SK-N-SH (cell line): ENCODE results near the gene EGFL8. TPM values are rescaled to one million over a fixed set of nuclear protein-coding genes. Genes with fewer than 3 reads are reported as not detected.

Experiments used
- CTCF ChIA-PET: fragments of 300-600, 350-600 bp; formaldehyde crosslinking; extraction: SDS; loops from one replicate; lab custom pipeline; 2021; lab: Yijun Ruan, JAX
- POLR2A ChIA-PET: fragments of 350-600 bp; sonication (Branson Sonifier 250); formaldehyde crosslinking; extraction: SDS; loops from one replicate; lab custom pipeline; 2020; ENCODE audit warnings: antibody characterized with exemption, inconsistent platforms; lab: Yijun Ruan, JAX
- DNase-seq: peaks from one replicate; pipeline ENCODE4 v3.0.0; 2012
- H2AFZ ChIP-seq: fragments of 200-600 bp; sonication (generic); 2 replicates; pipeline ENCODE4 v1.8.1; 2016; ENCODE audit warnings: antibody characterized with exemption, mild to moderate bottlenecking, low read depth
- H3F3A ChIP-seq: fragments of 200-600 bp; sonication (generic); replicated peaks from 2 replicates; pipeline ENCODE3; 2016; ENCODE audit warnings: antibody characterized with exemption, mild to moderate bottlenecking; ENCODE audit not compliant: insufficient read depth
- H3K27ac ChIP-seq, 2 experiments: fragments of 200-500 bp in 1 of 2; fragments of 200-600 bp in 1 of 2; sonication (Bioruptor generic) in 1 of 2; sonication (generic), shearing (Covaris generic) in 1 of 2; 2 replicates each; pipeline versions ENCODE4 v1.5.1 to v1.6.1; 2014 to 2016; ENCODE audit warnings: low read depth in 2 of 2, inconsistent platforms in 1 of 2, low read length in 1 of 2, mild to moderate bottlenecking in 1 of 2, mixed read lengths in 1 of 2
- H3K27me3 ChIP-seq: fragments of 200-600 bp; sonication (generic), shearing (Covaris generic); 2 replicates; pipeline ENCODE4 v1.6.1; 2016; ENCODE audit warnings: mixed run types; ENCODE audit not compliant: insufficient read depth
- H3K36me3 ChIP-seq, 2 experiments: fragments of 200-500 bp in 1 of 2; fragments of 200-600 bp in 1 of 2; sonication (Bioruptor generic) in 1 of 2; sonication (generic) in 1 of 2; replicated peaks in 1 of 2; 2 replicates each; pipeline versions ENCODE3 to v1.5.1; 2014 to 2016; ENCODE audit warnings: low read length in 1 of 2, mild to moderate bottlenecking in 1 of 2; ENCODE audit not compliant: insufficient read depth in 2 of 2, control insufficient read depth in 1 of 2
- H3K4me1 ChIP-seq, 2 experiments: fragments of 200-500 bp in 1 of 2; fragments of 200-600 bp in 1 of 2; sonication (Bioruptor generic) in 1 of 2; sonication (generic), shearing (Covaris generic) in 1 of 2; 2 replicates each; pipeline versions ENCODE4 v1.5.1 to v1.6.1; 2014 to 2016; ENCODE audit warnings: low read depth in 1 of 2, low read length in 1 of 2, mixed run types in 1 of 2; ENCODE audit not compliant: insufficient read depth in 2 of 2, control insufficient read depth in 1 of 2
- H3K4me2 ChIP-seq: fragments of 200-600 bp; sonication (generic), shearing (Covaris generic); 2 replicates; pipeline ENCODE4 v1.6.1; 2017; ENCODE audit warnings: mixed run types
- H3K4me3 ChIP-seq, 2 experiments: fragments of 200-500 bp in 1 of 2; fragments of 200-600 bp in 1 of 2; sonication (Bioruptor generic) in 1 of 2; sonication (generic), shearing (Covaris generic) in 1 of 2; 2 replicates each; pipeline versions ENCODE4 v1.5.1 to v1.8.1; 2014 to 2016; ENCODE audit warnings: low read depth in 2 of 2, inconsistent platforms in 1 of 2, low read length in 1 of 2, mild to moderate bottlenecking in 1 of 2, mixed read lengths in 1 of 2, moderate library complexity in 1 of 2
- H3K79me2 ChIP-seq: fragments of 200-600 bp; sonication (generic); 2 replicates; pipeline ENCODE4 v1.8.1; 2017; ENCODE audit warnings: mild to moderate bottlenecking; ENCODE audit not compliant: insufficient read depth
- H3K9ac ChIP-seq: fragments of 200-600 bp; sonication (generic); 2 replicates; pipeline ENCODE4 v1.6.1; 2017; ENCODE audit warnings: mixed run types
- H3K9me2 ChIP-seq: fragments of 200-600 bp; sonication (generic); 2 replicates; pipeline ENCODE4 v1.6.1; 2017; ENCODE audit warnings: mixed run types
- H3K9me3 ChIP-seq: fragments of 200-600 bp; sonication (generic); 2 replicates; pipeline ENCODE4 v1.6.1; 2017; ENCODE audit warnings: mixed run types, mild to moderate bottlenecking, moderate library complexity
- H4K20me1 ChIP-seq: fragments of 200-600 bp; sonication (generic); 2 replicates; pipeline ENCODE4 v1.6.1; 2017; ENCODE audit warnings: mild to moderate bottlenecking, mixed run types; ENCODE audit not compliant: insufficient read depth
- CHD2 ChIP-seq: fragments of 150-350 bp; IDR thresholded peaks from 2 replicates; pipeline ENCODE4 v1.6.1; 2018; ENCODE audit warnings: low read length; ENCODE audit not compliant: partially characterized antibody
- EZH2phosphoT487 ChIP-seq: fragments of 200-600 bp; sonication (generic); IDR thresholded peaks from 2 replicates; pipeline ENCODE4 v1.6.1; 2017; ENCODE audit warnings: low read depth, mixed run types, mild to moderate bottlenecking, antibody characterized with exemption, moderate library complexity, borderline replicate concordance
- GABPA ChIP-seq: IDR thresholded peaks from 2 replicates; pipeline ENCODE4 v1.4.0; 2012; ENCODE audit warnings: low read depth, mild to moderate bottlenecking
- IRF3 ChIP-seq: fragments of 150-350 bp; IDR thresholded peaks from 2 replicates; pipeline ENCODE4 v1.6.1; 2016; ENCODE audit warnings: mild to moderate bottlenecking, low read depth, low read length
- JUND ChIP-seq: IDR thresholded peaks from 2 replicates; pipeline ENCODE4 v1.4.0; 2012
- MEF2A ChIP-seq: IDR thresholded peaks from 2 replicates; pipeline ENCODE4 v1.4.0; 2012; ENCODE audit warnings: low read depth, borderline replicate concordance
- MXI1 ChIP-seq: IDR thresholded peaks from 2 replicates; pipeline ENCODE4 v1.6.1; 2012; ENCODE audit warnings: mild to moderate bottlenecking, low read depth, low read length, improper control_type of control experiment
- NRF1 ChIP-seq: IDR thresholded peaks from 2 replicates; pipeline ENCODE4 v1.6.1; 2012; ENCODE audit warnings: low read depth, mild to moderate bottlenecking, low read length
- PBX3 ChIP-seq: IDR thresholded peaks from 2 replicates; pipeline ENCODE4; 2012
- POLR2AphosphoS5 ChIP-seq: IDR thresholded peaks from 2 replicates; pipeline ENCODE4 v1.6.1; 2012; ENCODE audit warnings: low read depth, low read length
- RXRA ChIP-seq: IDR thresholded peaks from 2 replicates; pipeline ENCODE4 v1.4.0; 2012; ENCODE audit warnings: low read depth, mild to moderate bottlenecking, borderline replicate concordance
- SIN3A ChIP-seq: IDR thresholded peaks from 2 replicates; pipeline ENCODE4 v1.6.1; 2012; ENCODE audit warnings: low read depth, mild to moderate bottlenecking, low read length, moderate library complexity, borderline replicate concordance
- TAF1 ChIP-seq: IDR thresholded peaks from 2 replicates; pipeline ENCODE4 v1.6.1; 2012; ENCODE audit warnings: low read depth, mild to moderate bottlenecking, low read length, moderate library complexity, borderline replicate concordance
- TEAD4 ChIP-seq: IDR thresholded peaks from 2 replicates; pipeline ENCODE4 v1.4.0; 2012; ENCODE audit warnings: mild to moderate bottlenecking, borderline replicate concordance; ENCODE audit not compliant: insufficient read depth
- USF1 ChIP-seq: IDR thresholded peaks from 2 replicates; pipeline ENCODE4 v1.4.0; 2012; ENCODE audit warnings: low read depth, borderline replicate concordance
- USF2 ChIP-seq: fragments of 150-350 bp; IDR thresholded peaks from 2 replicates; pipeline ENCODE4 v1.6.1; 2017; ENCODE audit warnings: antibody characterized with exemption, low read length, low read depth, borderline replicate concordance
- YY1 ChIP-seq: IDR thresholded peaks from 2 replicates; pipeline ENCODE4 v1.4.0; 2012; ENCODE audit warnings: low read depth, mild to moderate bottlenecking
- ZBTB33 ChIP-seq: IDR thresholded peaks from 2 replicates; pipeline ENCODE4 v1.4.0; 2012; ENCODE audit warnings: low read depth, borderline replicate concordance
- WGBS: methylation state at CpG from one replicate; pipeline ENCODE4 v1.1.6; 2017; ENCODE audit warnings: low lambda C conversion rate; 5-methylcytosine and 5-hydroxymethylcytosine counted together
- polyA plus RNA-seq, 3 experiments: library from polyadenylated mRNA; depleted of rRNA; stranded (reverse); fragments of >200 nt; gene quantifications; 2 replicates each; pipeline ENCODE4 v1.2.3, GENCODE V29; 2012

EGFL8 gene
- polyA plus RNA-seq, 1 of the 3 experiments (the other 2 are of a cell fraction) = 7.7 TPM

GRCh38 chr6:32126880-32127279, 37.5 kb upstream of the EGFL8 start (continued):
- TF ChIP-seq MXI1 (no peak), POLR2AphosphoS5 (no peak), NRF1 (no peak), CHD2 (no peak), MEF2A (no peak), GABPA (no peak), EZH2phosphoT487 (no peak)

- POLR2A ChIA-PET = interaction anchor here (0.7 to 1.7 kb wide), 2 partner anchors 11 to 50 kb away, joined by 3 to 7 read pairs; no protein-coding TSS in a partner anchor
- peak overlapping the region; percentile 91 for H3K9ac ChIP-seq
- H3K4me3 ChIP-seq = peak overlapping the region; percentile 75 to 92
- WGBS = 8% methylated on average over 6 of the region's 9 CpGs
- peak overlapping the region; percentile 77 for H3K4me2 ChIP-seq
- H4K20me1 ChIP-seq = no peaks in the 10 kb centered on the region
- CTCF ChIA-PET = interaction anchor here (0.8 to 6.2 kb wide), 4 partner anchors 10 to 826 kb away, joined by 3 to 43 read pairs (median 10); no protein-coding TSS in a partner anchor
- no peaks in the 10 kb centered on the region for H3K27me3 ChIP-seq
- H3K79me2 ChIP-seq = peaks cover 46% of the 10 kb centered on the region
- H2AFZ ChIP-seq = no peak overlapping the region; the same call in 1 of the 2 replicates
- H3F3A ChIP-seq = peaks cover 5% of the 10 kb centered on the region
- TF ChIP-seq USF2 = no peak
- TF ChIP-seq, all 33 proteins: peak for 0
- Histone ChIP-seq H3K27ac (peak overlapping the region; percentile 12 to 95; a peak in 2 of 4 replicates), H3K9me2 (no peaks in the 10 kb centered on the region), H3K9me3 (no peaks in the 10 kb centered on the region), H3K36me3 (peaks cover 11 to 13% of the 10 kb centered on the region in 2 experiments), H3K4me1 (peaks cover 18 to 22% of the 10 kb centered on the region in 2 experiments; a peak in 3 of 4 replicates)
- no peak for DNase-seq
Measured at GRCh38 chr6:32127409-32127716, 37.0 kb upstream of the EGFL8 start.

- H3K79me2 ChIP-seq = peaks cover 43% of the 10 kb centered on the region
- H2AFZ ChIP-seq = peak within 1 kb of the TSS; percentile 86
- peaks cover 5% of the 10 kb centered on the region for H3F3A ChIP-seq
- no peaks in the 10 kb centered on the region for H3K27me3 ChIP-seq
- H3K9me3 ChIP-seq = no peaks in the 10 kb centered on the region
- CTCF ChIA-PET = interaction anchor here (0.8 to 6.2 kb wide), 6 partner anchors 10 to 825 kb away, joined by 3 to 43 read pairs (median 4); partner anchors contain the start of gene TNXB
- WGBS = 1% methylated on average over 29 of the region's 44 CpGs
- H3K9ac ChIP-seq = peak within 1 kb of the TSS; percentile 91
- DNase-seq = peak; percentile 92
- no peaks in the 10 kb centered on the region for H3K9me2 ChIP-seq
- peak within 1 kb of the TSS; percentile 98 for H3K4me2 ChIP-seq
- H4K20me1 ChIP-seq = no peaks in the 10 kb centered on the region
- peaks cover 11 to 13% of the 10 kb centered on the region in 2 experiments for H3K36me3 ChIP-seq
- H3K27ac ChIP-seq = peak within 1 kb of the TSS; percentile 90 to 95
- peak within 1 kb of the TSS; percentile 75 to 97 for H3K4me3 ChIP-seq
- POLR2A ChIA-PET = interaction anchor here (0.6 to 1.9 kb wide), 8 partner anchors 10 to 1421 kb away, joined by 3 to 7 read pairs (median 4); no protein-coding TSS in a partner anchor
- peaks cover 18 to 22% of the 10 kb centered on the region in 2 experiments; a peak in 3 of 4 replicates for H3K4me1 ChIP-seq
- no peak for TF ChIP-seq RXRA
- TF ChIP-seq TEAD4 = no peak
- TF ChIP-seq USF1 = peak; percentile 94
- 0 out of 2 replicates have a peak, but pooled peaks have one; percentile 20 for TF ChIP-seq ZBTB33
- peak; percentile 71; the same call in 1 of the 2 replicates for TF ChIP-seq TAF1
- TF ChIP-seq IRF3 = peak; percentile 62; the same call in 1 of the 2 replicates
- TF ChIP-seq SIN3A = no peak
- TF ChIP-seq PBX3 = peak; percentile 59
- TF ChIP-seq JUND = no peak
- peak; percentile 93 for TF ChIP-seq YY1
Measured at GRCh38 chr6:32127717-32128592, 36.4 kb upstream of the EGFL8 start, which contains the start of gene ATF6B. TSS of gene ATF6B (minus strand) at chr6:32128246. CDS start at chr6:32128207, 39 bp downstream.
